Osteocyte (in vitro differentiated cells): ENCODE results near the gene MIER2. TPM values are rescaled to one million over a fixed set of nuclear protein-coding genes. Genes with fewer than 3 reads are reported as not detected.
"Not testable (repeated sequence)": the region's sequence is repeated elsewhere in the genome, so short reads cannot be mapped to it uniquely, and the experiment has no call there.

Source experiments
- DNase-seq: peaks from one replicate; pipeline ENCODE4 v3.0.0; 2021; ENCODE audit warnings: mixed read lengths; ENCODE audit not compliant: unreplicated experiment; ENCODE audit errors: extremely low spot score
- H3K27ac Mint-ChIP-seq: one replicate; pipeline ENCODE4 v1.8.0; 2021; ENCODE audit warnings: mild to moderate bottlenecking, mixed read lengths; ENCODE audit not compliant: unreplicated experiment
- H3K27me3 Mint-ChIP-seq: one replicate; pipeline ENCODE4 v1.8.0; 2021; ENCODE audit warnings: mixed read lengths; ENCODE audit not compliant: unreplicated experiment
- H3K36me3 Mint-ChIP-seq: one replicate; pipeline ENCODE4 v1.8.0; 2021; ENCODE audit warnings: mixed read lengths; ENCODE audit not compliant: unreplicated experiment
- H3K4me1 Mint-ChIP-seq: one replicate; pipeline ENCODE4 v1.8.0; 2021; ENCODE audit warnings: mixed read lengths; ENCODE audit not compliant: unreplicated experiment
- H3K4me3 Mint-ChIP-seq: one replicate; pipeline ENCODE4 v1.8.0; 2021; ENCODE audit warnings: mild to moderate bottlenecking, moderate library complexity, mixed read lengths; ENCODE audit not compliant: unreplicated experiment
- H3K9me3 Mint-ChIP-seq: one replicate; pipeline ENCODE4 v1.8.0; 2021; ENCODE audit warnings: mixed read lengths; ENCODE audit not compliant: unreplicated experiment
- CTCF ChIP-seq: fragments of 200-600 bp; sonication (generic); IDR thresholded peaks from 2 replicates; pipeline ENCODE4 v1.5.0; 2021; ENCODE audit warnings: antibody characterized with exemption, mild to moderate bottlenecking, moderate library complexity
- total RNA-seq: library from RNA; stranded (reverse); gene quantifications from 2 replicates; pipeline ENCODE4 v1.2.1, GENCODE V29; 2021

The MIER2 gene
- total RNA-seq, 1 donor from 2014 or later: 31.6 TPM

GRCh38 chr19:362683-363082 lies 18.1 kb upstream of the MIER2 start:
- peaks cover 16% of the 10 kb centered on the region for H3K27me3 Mint-ChIP-seq
- H3K4me3 Mint-ChIP-seq: no peak overlapping the region
- no peak overlapping the region for H3K27ac Mint-ChIP-seq
- H3K4me1 Mint-ChIP-seq: no peaks in the 10 kb centered on the region
- H3K36me3 Mint-ChIP-seq: no peaks in the 10 kb centered on the region
- TF ChIP-seq CTCF: no peak
- peak; percentile 65 for DNase-seq
- H3K9me3 Mint-ChIP-seq: no peaks in the 10 kb centered on the region

- Mint-ChIP-seq H3K27ac (no peak overlapping the region), H3K27me3 (peaks cover 11% of the 10 kb centered on the region)
Observed at GRCh38 chr19:362154-362553, 17.6 kb upstream of the MIER2 start.

GRCh38 chr19:359653-359925 lies 15.0 kb upstream of the MIER2 start:
- H3K9me3 Mint-ChIP-seq: no peaks in the 10 kb centered on the region
- no peak overlapping the region for H3K4me3 Mint-ChIP-seq
- DNase-seq: no peak
- H3K27ac Mint-ChIP-seq: no peak overlapping the region
- no peak for TF ChIP-seq CTCF
- peaks cover 12% of the 10 kb centered on the region for H3K4me1 Mint-ChIP-seq
- H3K36me3 Mint-ChIP-seq: no peaks in the 10 kb centered on the region
- no peaks in the 10 kb centered on the region for H3K27me3 Mint-ChIP-seq

More at GRCh38 chr19:362154-362553, 17.6 kb upstream of the MIER2 start:
- Mint-ChIP-seq H3K36me3 (no peaks in the 10 kb centered on the region), H3K4me3 (no peak overlapping the region), H3K9me3 (no peaks in the 10 kb centered on the region), H3K4me1 (no peaks in the 10 kb centered on the region)
- DNase-seq: peak; percentile 76
- TF ChIP-seq CTCF: no peak

GRCh38 chr19:355536-355935 lies 10.9 kb upstream of the MIER2 start:
- not testable (repeated sequence) for H3K27ac Mint-ChIP-seq, H3K27me3 Mint-ChIP-seq, H3K36me3 Mint-ChIP-seq, H3K4me3 Mint-ChIP-seq
- peaks cover 13% of the 10 kb centered on the region for H3K9me3 Mint-ChIP-seq
- DNase-seq: peak; percentile 57
- peaks cover 12% of the 10 kb centered on the region for H3K4me1 Mint-ChIP-seq

GRCh38 chr19:355134-355533 lies 10.5 kb upstream of the MIER2 start:
- Mint-ChIP-seq H3K27ac (no peak overlapping the region), H3K36me3 (no peaks in the 10 kb centered on the region), H3K4me3 (no peak overlapping the region), H3K27me3 (peaks cover 6% of the 10 kb centered on the region), H3K9me3 (peaks cover 13% of the 10 kb centered on the region), H3K4me1 (peaks cover 12% of the 10 kb centered on the region)
- peak; percentile 80 for DNase-seq
- TF ChIP-seq CTCF: no peak

GRCh38 chr19:351976-352625 lies 7.5 kb upstream of the MIER2 start:
- Mint-ChIP-seq H3K27me3 (peaks cover 6% of the 10 kb centered on the region), H3K4me3 (no peak overlapping the region), H3K27ac (no peak overlapping the region), H3K36me3 (no peaks in the 10 kb centered on the region), H3K9me3 (peaks cover 13% of the 10 kb centered on the region), H3K4me1 (peaks cover 12% of the 10 kb centered on the region)
- TF ChIP-seq CTCF: no peak
- DNase-seq: peak; percentile 76
